ENCODE data around the gene MAML3. TPM values are rescaled to one million over a fixed set of nuclear protein-coding genes. Genes with fewer than 3 reads are reported as not detected.

The MAML3 gene
- total RNA-seq, 2 donors from 2014 or later = 2.6 to 5.8 TPM

Other genes starting within 250 kb of the MAML3 start
- 100 to 1,000 TPM in 1 of 2 donors, 10 to 100 TPM in 1; 53.3 to 124 TPM for gene SCOC, start 219.5 kb upstream of the MAML3 start, total RNA-seq